Mesothelial cell of epicardium (in vitro differentiated cells): Measurements from ENCODE around the gene DLGAP1. TPM values are rescaled to one million over a fixed set of nuclear protein-coding genes. Genes with fewer than 3 reads are reported as not detected.

ENCODE experiments used
- DNase-seq, 2 experiments: peaks; one replicate each; pipeline ENCODE4 v3.0.0; 2021; ENCODE audit warnings: low spot score in 2 of 2; ENCODE audit not compliant: unreplicated experiment in 2 of 2
- H3K27ac Mint-ChIP-seq: 2 replicates; pipeline ENCODE4 v1.8.0; 2021; ENCODE audit warnings: mixed read lengths
- H3K27me3 Mint-ChIP-seq: 2 replicates; pipeline ENCODE4 v1.8.0; 2021; ENCODE audit warnings: low read depth, mixed read lengths
- H3K36me3 Mint-ChIP-seq: 2 replicates; pipeline ENCODE4 v1.8.0; 2021; ENCODE audit warnings: mixed read lengths
- H3K4me1 Mint-ChIP-seq: 2 replicates; pipeline ENCODE4 v1.8.0; 2021; ENCODE audit warnings: mixed read lengths
- H3K4me3 Mint-ChIP-seq: 2 replicates; pipeline ENCODE4 v1.8.0; 2021; ENCODE audit warnings: mild to moderate bottlenecking, moderate library complexity, mixed read lengths
- H3K9me3 Mint-ChIP-seq: 2 replicates; pipeline ENCODE4 v1.8.0; 2021; ENCODE audit warnings: mixed read lengths
- CTCF ChIP-seq: fragments of 200-600 bp; sonication (generic); IDR thresholded peaks from one replicate; pipeline ENCODE4 v1.5.0; 2021; ENCODE audit warnings: antibody characterized with exemption; ENCODE audit not compliant: unreplicated experiment
- total RNA-seq: library from RNA; stranded (reverse); gene quantifications from 3 replicates; pipeline ENCODE4 v1.2.1, GENCODE V29; 2021

Gene DLGAP1
- total RNA-seq, 1 donor from 2014 or later: 4.6 TPM

- peaks cover 4% of the 10 kb centered on the region for H3K9me3 Mint-ChIP-seq
- no peak for TF ChIP-seq CTCF
- peaks cover 6% of the 10 kb centered on the region for H3K4me1 Mint-ChIP-seq
- no peak for DNase-seq
- H3K27me3 Mint-ChIP-seq: peaks cover 70% of the 10 kb centered on the region
- no peak overlapping the region for H3K27ac Mint-ChIP-seq
- no peaks in the 10 kb centered on the region for H3K36me3 Mint-ChIP-seq
- peak overlapping the region; percentile 2 for H3K4me3 Mint-ChIP-seq
Measured at GRCh38 chr18:4450065-4450658, 4.9 kb downstream of the DLGAP1 start.

GRCh38 chr18:4445902-4446301, 9.2 kb downstream of the DLGAP1 start:
- no peak for DNase-seq
- peaks cover 4% of the 10 kb centered on the region for H3K9me3 Mint-ChIP-seq
- peaks cover 44% of the 10 kb centered on the region for H3K27me3 Mint-ChIP-seq
- no peaks in the 10 kb centered on the region for H3K36me3 Mint-ChIP-seq
- H3K4me3 Mint-ChIP-seq: no peak overlapping the region
- H3K27ac Mint-ChIP-seq: no peak overlapping the region
- H3K4me1 Mint-ChIP-seq: peaks cover 10% of the 10 kb centered on the region
- TF ChIP-seq CTCF: no peak

GRCh38 chr18:4444306-4444705, 10.8 kb downstream of the DLGAP1 start:
- no peaks in the 10 kb centered on the region for H3K36me3 Mint-ChIP-seq
- H3K27me3 Mint-ChIP-seq: peaks cover 31% of the 10 kb centered on the region
- peaks cover 8% of the 10 kb centered on the region for H3K4me1 Mint-ChIP-seq
- peaks cover 4% of the 10 kb centered on the region for H3K9me3 Mint-ChIP-seq
- DNase-seq: no peak
- TF ChIP-seq CTCF: no peak
- H3K4me3 Mint-ChIP-seq: no peak overlapping the region
- H3K27ac Mint-ChIP-seq: no peak overlapping the region

- H3K36me3 Mint-ChIP-seq: no peaks in the 10 kb centered on the region
- peaks cover 8% of the 10 kb centered on the region for H3K4me1 Mint-ChIP-seq
- no peak for DNase-seq
- no peak overlapping the region for H3K4me3 Mint-ChIP-seq
- H3K27ac Mint-ChIP-seq: no peak overlapping the region
- TF ChIP-seq CTCF: no peak
- H3K27me3 Mint-ChIP-seq: peaks cover 20% of the 10 kb centered on the region
- H3K9me3 Mint-ChIP-seq: no peaks in the 10 kb centered on the region
Measured at GRCh38 chr18:4441098-4441497, 14.0 kb downstream of the DLGAP1 start.

- no peaks in the 10 kb centered on the region for H3K36me3 Mint-ChIP-seq
- no peak overlapping the region for H3K4me3 Mint-ChIP-seq
Measured at GRCh38 chr18:4438938-4439337, 16.2 kb downstream of the DLGAP1 start.

More at GRCh38 chr18:4438938-4439337, 16.2 kb downstream of the DLGAP1 start:
- Mint-ChIP-seq H3K4me1 (peaks cover 2% of the 10 kb centered on the region), H3K9me3 (no peaks in the 10 kb centered on the region), H3K27ac (no peak overlapping the region), H3K27me3 (peaks cover 20% of the 10 kb centered on the region)
- no peak for TF ChIP-seq CTCF
- DNase-seq: no peak
